Mammary epithelial cell (primary cell): ENCODE measurements around the gene FBXO39.

Source experiments
- CTCF ChIP-seq, 2 donors: IDR thresholded peaks in 1 of 2; conservative IDR thresholded peaks in 1 of 2; 2 replicates each; pipeline ENCODE4 v1.5.1; 2011 to 2012; ENCODE audit warnings: inconsistent platforms in 2 of 2, low read length in 2 of 2, mild to moderate bottlenecking in 2 of 2, control low read depth in 1 of 2, low read depth in 1 of 2; ENCODE audit not compliant: insufficient read depth in 1 of 2; ENCODE audit errors: extremely low read depth in 1 of 2
- EZH2 ChIP-seq: IDR thresholded peaks from 2 replicates; pipeline ENCODE4 v1.6.1; 2012; ENCODE audit warnings: low read length, inconsistent platforms, borderline replicate concordance

- TF ChIP-seq CTCF (conservative IDR thresholded peaks at IDR 0.05 in 1 of 2, IDR thresholded peaks at IDR 0.05 in 1 of 2; ENCODE audit: extremely low read depth in 1 of 2, insufficient read depth in 1 of 2, low read depth in 1 of 2, low read length in 2 of 2) (no peak), EZH2 (no peak)
These were observed 20.3 kb upstream of the FBXO39 start, which contains the start of gene XAF1 for GRCh38 chr17:6755731-6756184.
